ENCODE data around the gene GULP1.

DNA sequence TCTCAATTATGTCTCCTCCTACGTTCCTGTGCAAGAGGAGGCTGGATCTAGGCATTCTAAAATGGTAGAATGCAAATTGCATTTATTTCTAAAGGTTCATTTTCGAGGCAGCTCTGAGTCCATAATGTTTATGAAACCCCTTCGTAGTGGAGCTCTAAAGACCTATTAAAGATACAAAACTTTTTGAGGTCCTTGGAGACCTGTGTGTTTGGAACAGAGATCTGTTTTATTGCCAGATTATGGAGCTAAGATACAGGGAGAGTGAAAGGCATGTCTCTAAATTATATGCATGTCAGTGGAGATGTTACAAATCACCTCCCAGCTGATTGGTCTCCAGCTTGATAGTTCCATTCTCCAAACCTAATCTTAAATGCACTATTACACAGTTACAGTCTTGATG lies 335.8 kb downstream of the GULP1 start:
- TF ChIP-seq CTCF (conservative IDR thresholded peaks at IDR 0.05; ENCODE audit: low read depth, low read length) (no peak), POLR2A (IDR thresholded peaks at IDR 0.05; ENCODE audit: low read depth, low read length) (no peak), SMC3 (IDR thresholded peaks at IDR 0.05; ENCODE audit: low read depth, low read length) (no peak), ELK1 (IDR thresholded peaks at IDR 0.05; ENCODE audit: borderline replicate concordance, low read depth, low read length) (no peak), MXI1 (IDR thresholded peaks at IDR 0.05; ENCODE audit: borderline replicate concordance, low read depth, low read length) (no peak), MAZ (IDR thresholded peaks at IDR 0.05; ENCODE audit: borderline replicate concordance, low read depth, low read length) (no peak), MAFK (IDR thresholded peaks at IDR 0.05; ENCODE audit: low read depth, low read length) (no peak), BHLHE40 (IDR thresholded peaks at IDR 0.05; ENCODE audit: low read depth, low read length) (no peak), USF2 (IDR thresholded peaks at IDR 0.05; ENCODE audit: low read depth, low read length) (no peak), RAD21 (IDR thresholded peaks at IDR 0.05; ENCODE audit: low read length) (no peak), CEBPB (IDR thresholded peaks at IDR 0.05; ENCODE audit: low read depth, low read length) (no peak), CHD1 (IDR thresholded peaks at IDR 0.05; ENCODE audit: low read depth, low read length) (no peak), RFX5 (IDR thresholded peaks at IDR 0.05; ENCODE audit: low read depth, low read length) (no peak)
